ENCODE data around the gene GNAT2.

GRCh38 chr1:109579491-109579890, 39.9 kb downstream of the GNAT2 start:
- no peak for TF ChIP-seq CTCF (IDR thresholded peaks at IDR 0.05; ENCODE audit: extremely low read depth in 1 of 2, insufficient read depth in 1 of 2, low read depth in 1 of 2, low read length in 2 of 2)
- TF ChIP-seq POLR2A (IDR thresholded peaks at IDR 0.05; ENCODE audit: low read depth, low read length): no peak
- TF ChIP-seq POLR2AphosphoS5 (IDR thresholded peaks at IDR 0.05; ENCODE audit: insufficient read depth, low read depth, low read length): no peak
- no peak for TF ChIP-seq FOS (IDR thresholded peaks at IDR 0.05; ENCODE audit: borderline replicate concordance, insufficient read depth, low read length)
- no peak for TF ChIP-seq GATA2 (IDR thresholded peaks at IDR 0.05; ENCODE audit: insufficient read depth, insufficient read length, low read depth, low read length)

Measured in endothelial cell of umbilical vein (primary cell).